CD8-positive, alpha-beta memory T cell (primary cell): Measurements from ENCODE around the gene OSBPL9. TPM values are rescaled to one million over a fixed set of nuclear protein-coding genes. Genes with fewer than 3 reads are reported as not detected.

ENCODE experiments used
- CTCF ChIA-PET: fragments of 350-600 bp; sonication (Branson Sonifier 250); formaldehyde crosslinking; loops from one replicate; lab custom pipeline; 2021; ENCODE audit warnings: antibody characterized with exemption; lab: Charles Lee
- POLR2A ChIA-PET: fragments of 350-600 bp; sonication (Branson Sonifier 250); formaldehyde crosslinking; loops from one replicate; lab custom pipeline; 2021; ENCODE audit warnings: antibody characterized with exemption; lab: Charles Lee
- DNase-seq, 5 donors: peaks; one replicate each; pipeline versions ENCODE4 v3.0.0 to v3.0.0-alpha.2; 2020 to 2022; ENCODE audit warnings: mixed read lengths in 1 of 5
- H3K27ac ChIP-seq: one replicate; pipeline ENCODE4 v1.7.0; 2013; ENCODE audit warnings: low read depth, mild to moderate bottlenecking, low read length, moderate library complexity
- H3K27me3 ChIP-seq: 2 replicates; pipeline ENCODE4 v1.7.0; 2013; ENCODE audit warnings: low read length, mild to moderate bottlenecking; ENCODE audit not compliant: insufficient read depth, poor library complexity, severe bottlenecking
- H3K36me3 ChIP-seq: 2 replicates; pipeline ENCODE4 v1.7.0; 2013; ENCODE audit warnings: mild to moderate bottlenecking, low read length, moderate library complexity; ENCODE audit not compliant: insufficient read depth
- H3K4me1 ChIP-seq: 2 replicates; pipeline ENCODE4 v1.7.0; 2013; ENCODE audit warnings: mild to moderate bottlenecking, low read length, moderate library complexity; ENCODE audit not compliant: insufficient read depth
- H3K4me3 ChIP-seq: 2 replicates; pipeline ENCODE4 v1.7.0; 2013; ENCODE audit warnings: mild to moderate bottlenecking, low read length
- H3K9me3 ChIP-seq: 2 replicates; pipeline ENCODE4 v1.7.0; 2013; ENCODE audit warnings: mild to moderate bottlenecking, low read length
- H3K27ac Mint-ChIP-seq, 8 donors: one replicate each; pipeline ENCODE4 v1.8.0; 2020 to 2021; ENCODE audit warnings: mixed read lengths in 8 of 8, mild to moderate bottlenecking in 6 of 8, inconsistent platforms in 3 of 8, moderate library complexity in 3 of 8
- H3K27me3 Mint-ChIP-seq, 2 donors: one replicate each; pipeline ENCODE4 v1.8.0; 2020 to 2021; ENCODE audit warnings: mixed read lengths in 2 of 2, mild to moderate bottlenecking in 1 of 2, moderate library complexity in 1 of 2
- H3K36me3 Mint-ChIP-seq, 3 donors: one replicate each; pipeline ENCODE4 v1.8.0; 2020 to 2021; ENCODE audit warnings: mixed read lengths in 3 of 3, inconsistent platforms in 1 of 3, mild to moderate bottlenecking in 1 of 3
- H3K4me1 Mint-ChIP-seq, 3 donors: one replicate each; pipeline ENCODE4 v1.8.0; 2020 to 2021; ENCODE audit warnings: mixed read lengths in 3 of 3, inconsistent platforms in 1 of 3, mild to moderate bottlenecking in 1 of 3
- H3K4me3 Mint-ChIP-seq, 7 donors: one replicate each; pipeline ENCODE4 v1.8.0; 2020 to 2021; ENCODE audit warnings: mixed read lengths in 7 of 7, mild to moderate bottlenecking in 6 of 7, moderate library complexity in 4 of 7, inconsistent platforms in 2 of 7
- H3K9me3 Mint-ChIP-seq, 5 donors: one replicate each; pipeline ENCODE4 v1.8.0; 2020 to 2022; ENCODE audit warnings: mixed read lengths in 5 of 5, mild to moderate bottlenecking in 3 of 5, moderate library complexity in 2 of 5, inconsistent platforms in 1 of 5
- polyA plus RNA-seq: library from polyadenylated mRNA; unstranded; fragments of 300-500 nt; fragmentation: Illumina TruSeq; gene quantifications from one replicate; pipeline ENCODE4 v1.2.3, GENCODE V29; 2021
- total RNA-seq, 2 experiments: library from RNA; stranded (reverse); gene quantifications; one replicate each; pipeline ENCODE4 v1.2.3, GENCODE V29; 2021

The OSBPL9 gene, protein sequence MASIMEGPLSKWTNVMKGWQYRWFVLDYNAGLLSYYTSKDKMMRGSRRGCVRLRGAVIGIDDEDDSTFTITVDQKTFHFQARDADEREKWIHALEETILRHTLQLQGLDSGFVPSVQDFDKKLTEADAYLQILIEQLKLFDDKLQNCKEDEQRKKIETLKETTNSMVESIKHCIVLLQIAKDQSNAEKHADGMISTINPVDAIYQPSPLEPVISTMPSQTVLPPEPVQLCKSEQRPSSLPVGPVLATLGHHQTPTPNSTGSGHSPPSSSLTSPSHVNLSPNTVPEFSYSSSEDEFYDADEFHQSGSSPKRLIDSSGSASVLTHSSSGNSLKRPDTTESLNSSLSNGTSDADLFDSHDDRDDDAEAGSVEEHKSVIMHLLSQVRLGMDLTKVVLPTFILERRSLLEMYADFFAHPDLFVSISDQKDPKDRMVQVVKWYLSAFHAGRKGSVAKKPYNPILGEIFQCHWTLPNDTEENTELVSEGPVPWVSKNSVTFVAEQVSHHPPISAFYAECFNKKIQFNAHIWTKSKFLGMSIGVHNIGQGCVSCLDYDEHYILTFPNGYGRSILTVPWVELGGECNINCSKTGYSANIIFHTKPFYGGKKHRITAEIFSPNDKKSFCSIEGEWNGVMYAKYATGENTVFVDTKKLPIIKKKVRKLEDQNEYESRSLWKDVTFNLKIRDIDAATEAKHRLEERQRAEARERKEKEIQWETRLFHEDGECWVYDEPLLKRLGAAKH
- total RNA-seq (10 to 100 TPM; 43.4 to 48.0 TPM), polyA plus RNA-seq (47.6 TPM)

DNA sequence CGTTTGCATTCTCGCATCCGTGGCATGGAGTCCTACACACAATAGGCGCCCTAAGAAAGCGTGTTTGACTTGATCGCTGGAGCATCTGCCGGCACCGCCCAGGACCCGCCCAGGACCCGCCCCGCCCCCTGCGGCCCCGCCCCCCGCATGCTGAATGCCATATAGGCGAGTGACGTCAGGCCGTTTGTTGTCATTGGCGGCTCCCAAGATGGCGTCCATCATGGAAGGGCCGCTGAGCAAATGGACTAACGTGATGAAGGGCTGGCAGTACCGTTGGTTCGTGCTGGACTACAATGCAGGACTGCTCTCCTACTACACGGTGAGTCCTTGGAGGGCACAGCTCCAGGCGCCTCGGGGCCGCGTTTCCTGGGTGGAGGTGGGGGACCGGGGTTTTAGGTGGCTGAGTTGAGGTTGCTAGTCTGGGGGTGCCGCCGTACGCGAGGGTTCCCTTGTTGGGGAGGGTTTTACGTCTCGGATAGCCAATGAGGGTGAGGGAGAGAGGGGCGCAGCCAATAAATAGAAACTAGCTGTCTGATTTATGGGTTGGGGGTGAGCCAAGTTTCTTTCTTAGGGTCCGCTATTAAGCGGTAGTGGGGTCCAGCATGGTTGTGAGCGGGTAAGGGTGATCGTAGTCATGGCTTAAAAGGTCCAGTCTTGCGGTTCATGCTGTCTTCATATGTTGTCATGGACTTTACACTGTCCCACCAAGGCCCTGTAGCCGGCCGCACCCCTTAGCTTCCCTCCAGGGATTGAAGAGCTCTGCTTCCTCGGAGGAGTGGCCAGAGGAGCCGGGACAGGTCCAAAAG, at the start of gene OSBPL9:
OSBPL9 (plus strand) TSS at position 190 of the 806 bp plus-strand sequence; CDS start at position 209, 19 bp downstream.
- Mint-ChIP-seq H3K27ac (peak within 1 kb of the TSS; percentile 95 to 100 (median 99)), H3K4me1 (peaks cover 36 to 57% (median 47%) of the 10 kb centered on the region in 3 donors), H3K4me3 (peak within 1 kb of the TSS; percentile 99 to 100 (median 100)), H3K36me3 (peaks cover 0 to 6% (median 0%) of the 10 kb centered on the region in 3 donors), H3K9me3 (no peaks in the 10 kb centered on the region), H3K27me3 (peaks cover 0 to 1% of the 10 kb centered on the region in 2 donors)
- Histone ChIP-seq H3K4me1 (peaks cover 21% of the 10 kb centered on the region), H3K9me3 (no peaks in the 10 kb centered on the region), H3K36me3 (no peaks in the 10 kb centered on the region), H3K27me3 (no peaks in the 10 kb centered on the region), H3K4me3 (peak within 1 kb of the TSS; percentile 97), H3K27ac (peak within 1 kb of the TSS; percentile 89)
- ChIA-PET CTCF (interaction anchor here (1.0 to 1.1 kb wide), 2 partner anchors 14 to 97 kb away, joined by 3 to 5 read pairs; partner anchors contain the start of gene EPS15), POLR2A (interaction anchor here (0.5 to 0.8 kb wide), 2 partner anchors 153 to 248 kb away, joined by 3 to 4 read pairs; no protein-coding TSS in a partner anchor)
- DNase-seq: peak; percentile 82 to 92 (median 84)

DNA sequence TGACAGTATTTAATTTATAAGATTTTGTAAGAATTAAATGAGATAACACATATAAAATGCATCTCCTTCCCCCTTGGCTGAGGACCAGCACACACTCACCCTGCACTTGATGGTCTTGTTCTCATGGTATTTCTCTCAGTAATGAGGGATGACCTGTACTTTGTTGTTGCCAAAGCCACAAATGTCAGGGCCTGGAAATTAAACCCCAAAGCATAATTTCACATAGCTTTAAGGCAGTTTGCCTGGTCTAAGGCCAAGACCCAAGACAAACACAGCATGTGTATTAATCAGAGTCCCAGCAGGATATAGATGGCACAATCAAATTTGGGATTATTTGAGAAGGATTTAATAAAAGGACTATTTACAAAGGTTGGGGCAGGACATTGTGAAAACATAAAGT, 49.2 kb upstream of the OSBPL9 start:
- peaks cover 27 to 31% (median 31%) of the 10 kb centered on the region in 3 donors for H3K4me1 Mint-ChIP-seq

DNA sequence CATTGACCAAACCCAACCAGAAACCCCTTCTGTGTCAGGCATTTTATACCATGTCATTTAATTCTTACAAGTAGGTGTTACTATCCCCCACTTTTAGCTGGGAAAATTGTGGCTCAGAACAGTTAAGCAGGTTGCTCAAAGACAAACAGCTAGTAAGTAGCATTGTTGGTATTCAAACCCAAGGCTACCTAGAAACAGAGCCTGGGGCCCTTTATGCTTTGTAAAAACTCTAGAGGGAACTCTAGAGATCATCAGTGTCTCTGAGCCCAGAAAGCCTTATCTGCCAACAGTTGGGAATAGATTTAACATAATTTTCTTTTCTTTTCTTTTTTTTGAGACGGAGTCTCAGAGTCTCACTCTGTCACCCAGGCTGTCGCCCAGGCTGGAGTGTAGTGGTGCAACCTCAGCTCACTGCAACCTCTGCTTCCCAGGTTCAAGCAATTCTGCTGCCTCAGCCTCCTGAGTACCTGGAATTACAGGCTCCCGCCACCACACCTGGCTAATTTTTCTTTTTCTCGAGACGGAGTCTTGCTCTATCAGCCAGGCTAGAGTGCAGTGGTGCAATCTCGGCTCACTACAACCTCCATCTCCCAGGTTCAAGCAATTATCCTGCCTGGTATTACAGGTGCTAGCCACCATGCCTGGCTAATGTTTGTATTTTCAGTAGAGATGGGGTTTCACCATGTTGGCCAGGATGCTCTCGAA, 48.5 kb upstream of the OSBPL9 start:
- H3K9me3 Mint-ChIP-seq: no peaks in the 10 kb centered on the region
- Histone ChIP-seq H3K9me3 (no peaks in the 10 kb centered on the region), H3K36me3 (no peaks in the 10 kb centered on the region), H3K4me1 (peaks cover 28% of the 10 kb centered on the region), H3K27me3 (no peaks in the 10 kb centered on the region), H3K27ac (no peak overlapping the region), H3K4me3 (no peak overlapping the region)
- H3K36me3 Mint-ChIP-seq: no peaks in the 10 kb centered on the region
- DNase-seq: no peak
- ChIA-PET POLR2A (no interaction called here), CTCF (interaction anchor here (0.9 kb wide), 1 partner anchor 200 kb away, joined by 3 read pairs; no protein-coding TSS in a partner anchor)
- peak overlapping the region in 7 of 8 donors; percentile 26 to 93 (median 82) for H3K27ac Mint-ChIP-seq
- no peak overlapping the region for H3K4me3 Mint-ChIP-seq
- no peaks in the 10 kb centered on the region for H3K27me3 Mint-ChIP-seq
- peaks cover 27 to 31% (median 31%) of the 10 kb centered on the region in 3 donors for H3K4me1 Mint-ChIP-seq

More for the DNA sequence above, 49.2 kb upstream of the OSBPL9 start:
- Histone ChIP-seq H3K4me3 (no peak overlapping the region), H3K27ac (no peak overlapping the region), H3K9me3 (no peaks in the 10 kb centered on the region), H3K27me3 (no peaks in the 10 kb centered on the region), H3K4me1 (peaks cover 28% of the 10 kb centered on the region), H3K36me3 (no peaks in the 10 kb centered on the region)
- Mint-ChIP-seq H3K27ac (no peak overlapping the region), H3K27me3 (no peaks in the 10 kb centered on the region), H3K36me3 (no peaks in the 10 kb centered on the region), H3K9me3 (no peaks in the 10 kb centered on the region), H3K4me3 (no peak overlapping the region)
- ChIA-PET CTCF (interaction anchor here (0.9 kb wide), 1 partner anchor 201 kb away, joined by 3 read pairs; no protein-coding TSS in a partner anchor), POLR2A (no interaction called here)
- DNase-seq: no peak

DNA sequence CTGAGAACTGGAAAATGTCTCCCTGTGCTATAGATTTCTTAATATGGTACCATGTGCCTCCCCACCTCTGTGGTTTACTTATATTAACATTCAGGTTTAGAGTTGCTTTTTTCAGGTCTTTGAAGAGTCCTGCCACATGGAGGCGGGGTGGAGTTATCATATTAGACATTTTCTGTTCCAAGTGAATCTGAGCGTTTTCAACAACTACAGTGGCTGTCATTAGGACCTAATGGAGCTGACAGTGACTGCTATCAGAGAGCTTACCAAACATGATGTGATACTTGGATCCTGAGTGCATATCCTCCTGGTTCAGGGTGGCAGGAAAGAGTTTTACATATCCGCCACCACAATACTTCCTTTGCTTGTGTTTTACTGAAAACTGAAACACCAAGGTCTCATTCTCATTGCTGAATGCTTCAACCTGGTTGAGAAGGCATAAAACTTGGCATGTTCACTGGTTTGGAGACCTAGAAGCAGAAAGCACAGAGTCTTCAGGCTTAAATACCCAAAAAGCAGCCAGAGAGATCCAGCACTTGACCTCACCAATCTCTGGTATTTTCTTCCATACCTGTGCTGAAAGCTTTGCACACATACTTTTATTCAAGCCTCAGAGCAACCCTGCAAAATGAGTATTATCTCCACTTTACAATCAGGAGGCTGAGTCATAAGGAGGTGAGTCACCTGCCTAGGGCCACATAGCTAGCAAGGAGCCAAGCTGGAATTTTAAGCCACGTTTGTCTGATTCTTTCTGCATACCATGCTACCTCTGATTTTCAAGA, 47.4 kb upstream of the OSBPL9 start:
- no peaks in the 10 kb centered on the region for H3K27me3 Mint-ChIP-seq
- peak overlapping the region; percentile 57 to 93 (median 79) for H3K27ac Mint-ChIP-seq
- peak overlapping the region in 6 of 7 donors; percentile 7 to 60 (median 45) for H3K4me3 Mint-ChIP-seq
- ChIA-PET POLR2A (no interaction called here), CTCF (interaction anchor here (1.0 kb wide), 1 partner anchor 206 kb away, joined by 3 read pairs; no protein-coding TSS in a partner anchor)
- peak overlapping the region; percentile 3 for H3K4me3 ChIP-seq
- no peaks in the 10 kb centered on the region for H3K36me3 Mint-ChIP-seq
- no peak overlapping the region for H3K27ac ChIP-seq
- H3K36me3 ChIP-seq: no peaks in the 10 kb centered on the region
- H3K9me3 Mint-ChIP-seq: no peaks in the 10 kb centered on the region
- H3K9me3 ChIP-seq: no peaks in the 10 kb centered on the region
- peaks cover 28% of the 10 kb centered on the region for H3K4me1 ChIP-seq
- no peaks in the 10 kb centered on the region for H3K27me3 ChIP-seq
- peak in 2 of 5 donors; percentile 15 to 18 for DNase-seq
- peaks cover 22 to 26% (median 25%) of the 10 kb centered on the region in 3 donors for H3K4me1 Mint-ChIP-seq

DNA sequence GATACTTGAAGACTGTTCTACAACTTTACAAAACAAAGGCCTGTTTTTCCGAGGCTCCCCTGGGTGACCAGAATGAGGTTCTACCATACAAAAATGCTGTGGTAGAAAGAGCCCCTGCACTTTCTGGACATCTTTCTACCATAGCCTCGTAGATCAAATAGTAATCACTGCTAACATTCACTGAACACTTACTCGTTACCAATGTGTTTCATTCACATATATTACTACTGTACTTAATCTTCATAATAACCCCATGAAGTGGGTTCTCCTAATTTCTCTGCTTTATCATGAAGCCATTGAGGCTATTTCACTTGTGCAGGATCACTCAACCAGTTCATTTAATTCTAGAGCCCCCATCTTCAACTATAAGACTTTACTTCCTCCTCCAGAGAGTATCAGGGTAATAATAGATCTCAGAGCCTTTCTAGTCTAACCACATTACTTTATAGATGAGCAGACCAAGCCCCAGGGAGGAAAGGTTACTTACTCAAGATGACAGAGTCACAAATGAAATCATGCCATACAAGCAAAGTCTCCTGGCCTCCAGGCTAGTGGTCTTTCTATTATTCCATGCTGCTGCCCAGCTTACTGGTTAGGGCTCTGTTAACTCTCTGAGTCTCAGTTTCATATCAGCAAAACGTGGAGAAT, 46.7 kb upstream of the OSBPL9 start:
- no peak for DNase-seq
- H3K4me1 ChIP-seq: peaks cover 28% of the 10 kb centered on the region
- H3K27me3 ChIP-seq: no peaks in the 10 kb centered on the region
- no peaks in the 10 kb centered on the region for H3K9me3 ChIP-seq
- H3K4me1 Mint-ChIP-seq: peaks cover 22 to 25% (median 25%) of the 10 kb centered on the region in 3 donors
- no peaks in the 10 kb centered on the region for H3K36me3 ChIP-seq
- no peak overlapping the region for H3K27ac ChIP-seq
- H3K9me3 Mint-ChIP-seq: no peaks in the 10 kb centered on the region
- CTCF ChIA-PET: interaction anchor here (1.0 kb wide), 1 partner anchor 205 kb away, joined by 3 read pairs; no protein-coding TSS in a partner anchor
- no peaks in the 10 kb centered on the region for H3K27me3 Mint-ChIP-seq
- H3K4me3 ChIP-seq: no peak overlapping the region
- H3K27ac Mint-ChIP-seq: peak overlapping the region; percentile 57 to 93 (median 79)
- POLR2A ChIA-PET: no interaction called here
- no peaks in the 10 kb centered on the region for H3K36me3 Mint-ChIP-seq
- H3K4me3 Mint-ChIP-seq: peak overlapping the region in 4 of 7 donors; percentile 0 to 60 (median 45)

DNA sequence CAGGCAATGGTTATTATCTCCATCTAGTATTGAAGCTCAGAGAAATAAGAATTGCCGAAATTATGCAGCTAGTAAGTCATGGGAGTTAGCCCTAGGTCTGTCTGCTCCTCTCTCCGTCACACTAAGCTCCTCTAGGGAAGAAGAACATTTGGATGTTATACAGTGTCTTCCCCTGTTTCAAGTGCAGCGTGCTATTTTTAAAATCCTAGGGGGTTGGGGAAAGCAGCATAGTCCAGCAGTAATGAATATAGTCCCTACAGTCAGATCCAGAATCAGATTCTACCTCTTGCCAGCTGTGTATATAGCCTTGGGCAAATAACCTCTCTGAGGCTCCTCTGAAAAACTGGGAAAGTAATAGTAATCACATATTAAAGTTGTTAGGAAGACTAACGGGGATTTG, 44.5 kb upstream of the OSBPL9 start:
- no peaks in the 10 kb centered on the region for H3K27me3 ChIP-seq
- no peaks in the 10 kb centered on the region for H3K36me3 ChIP-seq
- H3K9me3 ChIP-seq: no peaks in the 10 kb centered on the region
- Mint-ChIP-seq H3K36me3 (no peaks in the 10 kb centered on the region), H3K9me3 (no peaks in the 10 kb centered on the region), H3K27ac (peak overlapping the region in 1 of 8 donors; percentile 29), H3K27me3 (no peaks in the 10 kb centered on the region), H3K4me1 (peaks cover 35 to 45% (median 44%) of the 10 kb centered on the region in 3 donors), H3K4me3 (no peak overlapping the region)
- DNase-seq: no peak
- ChIA-PET CTCF (no interaction called here), POLR2A (no interaction called here)
- no peak overlapping the region for H3K4me3 ChIP-seq
- no peak overlapping the region for H3K27ac ChIP-seq
- H3K4me1 ChIP-seq: peaks cover 36% of the 10 kb centered on the region
